ENCODE measurements around the gene COPS7A.

The COPS7A gene

DNA sequence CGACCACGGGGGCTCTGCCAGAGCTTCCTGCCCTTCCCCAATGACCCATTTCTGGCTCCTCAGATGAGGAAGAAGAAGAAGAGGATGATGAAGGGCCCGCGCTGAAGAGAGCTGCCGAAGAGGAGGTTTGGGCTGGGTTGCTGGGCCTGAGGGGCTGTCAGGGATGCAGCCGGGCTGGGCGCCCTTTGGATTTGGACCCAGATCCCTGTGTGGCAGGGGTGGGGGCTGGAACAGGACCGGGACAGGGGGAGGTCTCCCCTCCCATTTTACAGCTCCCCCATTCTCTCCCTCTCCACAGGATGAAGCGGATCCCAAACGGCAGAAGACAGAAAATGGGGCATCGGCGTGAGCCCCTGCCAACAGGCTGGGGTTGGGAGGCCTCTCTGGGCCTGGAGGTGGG lies 46.2 kb downstream of the COPS7A start:
- DNase-seq (ENCODE audit: low spot score): no peak

DNA sequence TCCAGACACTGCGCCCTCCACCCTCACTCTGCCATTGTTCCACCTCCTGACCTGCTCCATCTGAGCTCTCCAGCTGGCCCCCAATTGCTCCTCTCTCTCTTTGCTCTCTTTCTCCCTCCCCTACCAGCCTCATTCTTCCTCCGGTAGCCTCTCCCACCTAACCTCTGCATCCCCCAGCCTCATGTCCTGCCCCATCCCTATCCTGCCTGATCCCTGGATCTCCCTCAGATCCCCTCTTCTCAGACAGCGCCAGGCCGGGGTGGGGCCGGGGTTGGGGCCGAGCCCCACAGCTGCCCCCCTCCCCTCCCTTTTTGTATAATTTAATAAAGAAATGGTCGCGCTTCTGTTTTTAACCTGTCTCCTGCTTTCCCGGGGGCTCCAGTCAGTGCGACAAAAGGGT lies 46.8 kb downstream of the COPS7A start:
- DNase-seq (ENCODE audit: low spot score): no peak

DNA sequence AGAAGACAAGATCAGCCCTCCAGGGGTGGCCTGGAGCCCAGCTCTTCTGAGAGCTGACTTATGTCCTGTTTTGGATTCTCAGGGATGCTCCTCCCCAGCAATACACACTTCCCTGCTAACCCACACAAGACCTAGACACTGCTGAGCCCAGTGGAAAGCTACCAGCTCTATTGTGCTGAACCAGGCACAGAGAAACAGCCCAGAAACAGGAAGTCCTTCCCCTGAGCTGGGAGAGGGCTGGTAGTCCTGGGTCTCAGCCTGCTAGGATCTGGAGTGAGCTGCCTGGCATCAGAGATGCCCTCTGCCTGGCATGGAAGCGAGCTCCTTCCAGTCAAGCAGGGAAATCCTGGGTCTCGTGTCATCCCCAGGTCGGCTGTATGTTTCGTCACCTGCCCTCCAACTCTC lies 47.2 kb downstream of the COPS7A start:
- DNase-seq (ENCODE audit: low spot score): no peak

DNA sequence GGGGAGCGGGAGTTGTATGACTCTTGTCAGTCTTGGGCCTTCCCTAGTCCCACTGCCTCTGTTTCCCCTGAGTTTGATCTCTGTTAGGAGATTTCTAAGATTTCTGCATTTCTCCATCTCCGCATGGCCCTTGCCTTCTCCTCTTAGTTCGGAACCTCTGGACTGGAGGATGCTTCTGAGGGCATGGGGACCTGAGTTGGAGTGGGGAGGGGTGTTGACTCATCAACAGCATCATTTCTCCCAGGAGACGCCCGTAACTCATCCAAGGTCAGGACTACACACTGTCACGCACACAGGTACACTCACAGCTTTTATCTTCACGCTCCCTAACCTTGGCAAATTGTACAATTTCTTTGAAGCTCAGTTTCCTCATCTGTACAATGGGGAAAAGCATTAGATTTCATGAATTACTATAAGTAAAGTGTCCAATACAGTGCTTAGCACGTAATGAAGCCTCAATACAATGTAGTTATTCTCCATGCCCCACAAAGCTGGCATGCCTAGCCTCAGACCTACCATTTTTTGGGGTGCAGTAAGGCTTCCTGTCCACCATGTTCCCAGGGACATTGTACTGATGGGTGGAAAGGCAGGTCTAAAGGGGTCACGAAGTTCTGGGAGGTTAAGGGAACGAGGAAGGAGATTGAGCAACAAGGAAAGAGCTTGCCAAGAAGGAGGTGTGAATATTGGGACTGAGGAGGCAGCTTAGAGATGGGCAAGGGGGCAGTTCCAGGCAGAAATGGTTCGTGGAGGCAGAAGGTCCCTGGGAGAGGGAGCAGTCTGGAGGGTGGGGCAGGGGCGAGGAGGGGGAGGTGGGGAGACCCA lies 47.9 kb downstream of the COPS7A start:
- DNase-seq (ENCODE audit: low spot score): peak; percentile 27

- DNase-seq (ENCODE audit: low spot score): peak; percentile 26
These were observed 48.5 kb downstream of the COPS7A start, which contains the start of gene LAG3 for GRCh38 chr12:6772331-6772695. LAG3 (plus strand) TSS chr12:6772520; CDS start chr12:6772853, 333 bp downstream.

- no peak for DNase-seq (ENCODE audit: low spot score)
These were observed 49.1 kb downstream of the COPS7A start for GRCh38 chr12:6772726-6773589.

GRCh38 chr12:6773590-6774351 lies 49.9 kb downstream of the COPS7A start:
- no peak for DNase-seq (ENCODE audit: low spot score)

GRCh38 chr12:6774499-6775062 lies 50.7 kb downstream of the COPS7A start:
- no peak for DNase-seq (ENCODE audit: low spot score)

DNA sequence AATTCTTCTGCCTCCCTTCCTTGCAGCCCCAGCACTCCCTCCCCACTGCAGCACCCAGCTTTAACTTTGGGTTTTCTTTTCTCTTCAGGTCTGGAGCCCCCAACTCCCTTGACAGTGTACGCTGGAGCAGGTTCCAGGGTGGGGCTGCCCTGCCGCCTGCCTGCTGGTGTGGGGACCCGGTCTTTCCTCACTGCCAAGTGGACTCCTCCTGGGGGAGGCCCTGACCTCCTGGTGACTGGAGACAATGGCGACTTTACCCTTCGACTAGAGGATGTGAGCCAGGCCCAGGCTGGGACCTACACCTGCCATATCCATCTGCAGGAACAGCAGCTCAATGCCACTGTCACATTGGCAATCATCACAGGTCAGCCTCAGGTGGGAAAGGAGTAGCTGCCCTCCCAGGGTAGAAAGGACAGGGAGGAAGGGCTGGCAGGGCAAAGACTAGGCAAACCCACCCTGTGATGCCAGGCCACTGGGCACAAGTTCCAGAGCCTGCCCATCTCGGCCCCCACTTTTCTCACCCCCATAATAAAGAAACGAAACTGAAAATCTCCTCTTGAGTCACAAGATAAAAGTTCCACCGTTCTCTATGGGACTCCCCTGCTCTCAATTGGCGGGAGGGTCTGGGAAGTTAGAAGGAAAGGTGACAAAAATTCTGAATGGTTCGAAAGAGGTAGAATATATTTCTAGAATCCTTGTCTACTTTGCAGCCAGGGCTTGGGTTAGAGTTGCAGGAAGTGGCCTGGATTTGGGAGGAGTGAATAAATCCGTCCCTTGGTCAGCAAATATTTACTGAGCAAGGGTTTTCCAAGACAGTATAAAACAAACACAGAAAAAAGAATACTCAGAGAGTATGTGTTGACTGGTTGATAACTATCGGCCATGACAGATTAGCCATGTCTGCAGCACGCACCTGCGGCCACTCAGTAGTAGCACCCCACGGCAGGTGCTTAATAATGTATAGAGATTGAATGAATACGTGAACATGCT lies 51.6 kb downstream of the COPS7A start:
- no peak for DNase-seq (ENCODE audit: low spot score)

- no peak for DNase-seq (ENCODE audit: low spot score)
These were observed 53.5 kb downstream of the COPS7A start for GRCh38 chr12:6777386-6777785.

- DNase-seq (ENCODE audit: low spot score): peak; percentile 51
These were observed 54.3 kb downstream of the COPS7A start for GRCh38 chr12:6778217-6778573.

DNA sequence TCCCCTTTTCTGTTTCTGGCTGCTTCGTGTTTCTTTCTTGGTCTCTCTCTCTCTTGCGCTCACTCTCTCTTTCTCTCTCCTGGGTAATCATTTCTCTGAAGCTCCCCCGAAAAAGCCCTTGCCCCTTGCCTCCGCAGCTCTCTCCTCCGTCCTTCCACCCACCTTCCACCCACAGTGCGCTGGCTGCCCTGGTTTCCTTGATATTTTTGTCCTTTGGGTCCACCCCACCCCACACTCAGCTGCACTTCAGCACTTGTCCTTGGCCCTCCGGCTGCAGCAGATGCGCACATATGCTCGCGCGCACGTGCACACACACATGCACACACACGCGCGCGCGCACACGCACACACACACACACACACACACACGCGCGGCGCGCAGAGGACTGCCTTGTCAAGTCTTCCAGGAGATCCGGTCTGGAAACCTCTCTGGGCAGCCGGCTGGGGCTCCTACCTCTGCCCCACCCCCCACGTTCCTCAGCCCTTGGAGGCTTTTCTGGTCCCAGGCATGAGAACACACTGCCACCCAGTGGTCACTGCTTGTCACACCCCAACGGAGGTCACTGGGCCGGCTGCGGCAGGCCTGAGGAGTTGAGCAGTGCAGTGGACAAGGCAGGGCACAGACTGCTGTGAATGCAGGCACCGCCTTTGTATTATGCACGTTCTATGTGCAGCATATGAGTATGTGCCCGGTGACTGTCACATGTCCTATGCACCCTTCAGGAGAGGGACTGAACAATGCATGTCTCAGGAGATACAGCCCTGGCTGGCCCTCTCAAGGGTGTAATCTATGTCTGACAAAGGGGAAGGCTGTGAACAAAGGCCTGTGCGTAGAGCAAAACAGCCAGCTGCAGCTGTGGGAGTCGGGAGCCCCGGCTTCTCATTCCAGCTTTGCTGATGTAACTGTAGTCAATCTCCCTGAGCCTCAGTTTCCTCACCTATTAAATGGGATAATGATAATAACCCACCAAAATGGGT lies 55.0 kb downstream of the COPS7A start:
- DNase-seq (ENCODE audit: low spot score): peak; percentile 91

DNA sequence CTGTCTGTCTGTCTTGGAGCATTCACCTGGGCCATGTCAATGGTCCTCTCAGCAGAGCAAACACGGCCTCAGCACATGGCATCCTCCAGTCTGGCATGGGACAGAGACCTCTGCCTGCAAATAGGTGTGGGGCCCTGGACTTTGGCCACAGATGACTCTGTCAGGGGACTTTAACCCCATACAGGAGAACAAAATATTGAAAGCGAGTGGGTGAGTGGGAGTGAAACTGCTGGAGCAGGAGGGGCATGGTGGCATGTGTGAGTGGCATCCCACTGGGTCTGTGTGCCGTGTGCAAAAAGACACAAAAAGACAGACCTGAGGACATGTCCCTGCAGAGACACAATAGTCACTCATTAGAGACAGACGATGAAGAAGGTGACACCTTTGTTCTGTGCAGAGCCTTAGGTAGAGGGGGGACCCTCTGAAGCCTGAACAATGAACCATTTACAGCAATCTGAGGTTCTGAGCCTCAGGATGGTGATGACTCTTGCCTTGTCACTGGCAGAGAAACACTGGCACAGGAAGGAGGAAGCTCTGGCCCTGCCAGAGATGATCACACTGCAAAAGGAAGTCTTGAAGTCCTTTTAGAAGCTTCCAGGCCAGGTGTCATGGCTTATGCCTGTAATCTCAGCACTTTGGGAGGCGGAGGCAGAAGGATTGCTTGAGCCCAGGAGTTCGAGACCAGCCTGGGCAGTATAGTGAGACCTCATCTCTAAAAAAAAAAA lies 56.0 kb downstream of the COPS7A start:
- no peak for DNase-seq (ENCODE audit: low spot score)

- DNase-seq (ENCODE audit: low spot score): no peak
These were observed 56.7 kb downstream of the COPS7A start for GRCh38 chr12:6780573-6780972.
